NCI-H2029 (cell line): ENCODE measurements around the gene MRPL54.

Experiments
- DNase-seq: peaks from one replicate; lab custom pipeline; 2025; lab: John Stamatoyannopoulos, UW

Gene MRPL54

GRCh38 chr19:3769494-3769893, 7.0 kb downstream of the MRPL54 start:
- DNase-seq, result no peak

- DNase-seq, result no peak
Observed at GRCh38 chr19:3770136-3770999, 7.9 kb downstream of the MRPL54 start.

DNA sequence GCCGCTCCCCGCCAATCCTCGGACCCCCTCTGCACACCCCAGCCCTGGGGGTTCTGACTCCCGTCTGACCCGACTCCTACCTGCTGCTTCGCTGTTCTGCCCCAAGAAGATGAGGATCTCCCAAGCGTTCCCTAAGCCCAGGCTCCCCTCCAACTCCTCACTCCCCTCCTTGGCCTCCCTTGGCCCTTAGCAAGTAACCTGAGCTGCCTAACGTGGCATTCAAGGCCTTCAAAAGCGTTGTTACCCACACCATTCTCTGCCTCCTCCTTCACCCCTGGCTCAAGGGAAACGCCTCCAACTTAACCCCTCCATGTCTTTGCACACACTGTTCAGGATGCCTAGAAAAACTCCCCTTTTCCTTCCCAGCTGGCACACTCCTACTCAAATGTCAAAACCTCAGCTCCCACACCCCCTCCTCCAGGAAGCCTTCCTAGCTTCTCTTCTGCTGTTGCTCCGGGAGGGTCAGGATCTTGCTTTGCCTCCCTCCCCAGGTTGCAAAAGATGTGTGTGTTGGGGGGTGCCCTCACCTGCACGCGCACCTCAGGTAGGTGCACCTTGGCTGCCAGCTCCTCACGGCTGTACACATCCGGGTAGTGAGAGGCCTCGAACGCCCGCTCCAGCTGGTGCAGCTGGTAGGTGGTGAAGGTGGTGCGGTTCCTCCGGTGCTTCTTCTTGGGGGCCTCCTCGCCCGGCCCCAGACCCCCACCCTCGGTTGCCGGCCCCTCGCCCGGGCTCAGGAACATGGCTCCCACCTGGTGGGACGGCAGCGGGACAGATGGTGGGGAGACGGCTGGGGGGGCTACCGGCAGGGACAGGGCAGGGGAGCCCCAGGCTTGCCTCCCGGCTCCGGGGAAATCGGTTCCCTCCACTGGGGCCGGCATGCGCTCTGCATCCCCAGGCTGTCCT, 8.8 kb downstream of the MRPL54 start:
- DNase-seq, result no peak

DNA sequence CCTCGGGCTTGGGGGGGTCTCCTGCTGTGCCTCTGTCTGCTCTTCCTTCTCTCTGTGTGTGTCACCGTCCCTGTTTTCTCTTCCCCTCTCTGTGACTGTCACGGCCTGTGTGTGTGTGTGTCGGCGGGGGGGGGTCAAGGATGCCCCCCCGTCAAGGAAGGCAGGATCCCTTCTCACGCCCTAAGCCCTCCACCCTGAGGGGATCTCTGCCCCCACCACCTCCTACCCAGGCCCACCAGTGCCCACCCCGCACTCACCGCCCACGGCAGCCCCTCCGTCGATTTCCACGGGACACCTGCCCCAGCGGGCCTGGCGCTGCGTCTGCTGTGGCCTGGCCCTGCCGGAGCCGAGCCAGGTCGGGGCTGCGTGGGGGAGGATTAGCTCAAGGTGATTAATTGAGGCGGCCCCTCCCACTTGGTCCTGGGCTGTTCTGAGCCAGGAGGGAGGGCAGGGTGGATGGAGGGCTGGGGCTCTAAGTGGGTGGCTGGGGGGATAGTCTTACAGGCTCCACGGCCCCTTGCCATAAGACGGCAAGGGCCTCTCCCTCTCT, 9.5 kb downstream of the MRPL54 start, which contains the start of gene RAX2:
Gene RAX2 (minus strand): TSS at position 323 of the 550 bp plus-strand sequence. CDS start 486 bp downstream, outside the sequence.
- DNase-seq, result no peak

GRCh38 chr19:3773814-3774515, 11.5 kb downstream of the MRPL54 start:
- no peak for DNase-seq

GRCh38 chr19:3774621-3775373, 12.3 kb downstream of the MRPL54 start:
- DNase-seq, result no peak

GRCh38 chr19:3775374-3775711, 12.9 kb downstream of the MRPL54 start:
- no peak for DNase-seq

DNA sequence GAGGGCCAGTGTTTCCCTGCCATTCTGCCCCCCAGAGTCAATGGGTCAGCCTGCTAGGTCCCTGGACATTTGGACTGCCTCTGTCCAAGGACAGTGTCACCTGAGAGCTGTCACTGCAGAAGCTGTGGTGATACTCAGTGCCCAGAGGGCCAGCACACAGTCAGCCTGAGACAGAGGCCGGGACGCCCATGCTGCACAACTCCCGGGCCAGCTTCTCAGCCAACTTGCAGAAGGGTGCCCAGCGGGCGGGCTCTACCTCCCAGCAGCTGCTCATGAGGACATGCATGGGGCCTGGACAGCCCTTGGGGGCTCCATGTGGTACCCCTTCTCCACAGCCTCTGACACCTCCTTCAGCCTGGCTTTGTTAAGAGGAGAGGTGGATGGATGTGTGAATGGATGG, 13.3 kb downstream of the MRPL54 start:
- no peak for DNase-seq

GRCh38 chr19:3776479-3777040, 14.1 kb downstream of the MRPL54 start:
- DNase-seq, result no peak

DNA sequence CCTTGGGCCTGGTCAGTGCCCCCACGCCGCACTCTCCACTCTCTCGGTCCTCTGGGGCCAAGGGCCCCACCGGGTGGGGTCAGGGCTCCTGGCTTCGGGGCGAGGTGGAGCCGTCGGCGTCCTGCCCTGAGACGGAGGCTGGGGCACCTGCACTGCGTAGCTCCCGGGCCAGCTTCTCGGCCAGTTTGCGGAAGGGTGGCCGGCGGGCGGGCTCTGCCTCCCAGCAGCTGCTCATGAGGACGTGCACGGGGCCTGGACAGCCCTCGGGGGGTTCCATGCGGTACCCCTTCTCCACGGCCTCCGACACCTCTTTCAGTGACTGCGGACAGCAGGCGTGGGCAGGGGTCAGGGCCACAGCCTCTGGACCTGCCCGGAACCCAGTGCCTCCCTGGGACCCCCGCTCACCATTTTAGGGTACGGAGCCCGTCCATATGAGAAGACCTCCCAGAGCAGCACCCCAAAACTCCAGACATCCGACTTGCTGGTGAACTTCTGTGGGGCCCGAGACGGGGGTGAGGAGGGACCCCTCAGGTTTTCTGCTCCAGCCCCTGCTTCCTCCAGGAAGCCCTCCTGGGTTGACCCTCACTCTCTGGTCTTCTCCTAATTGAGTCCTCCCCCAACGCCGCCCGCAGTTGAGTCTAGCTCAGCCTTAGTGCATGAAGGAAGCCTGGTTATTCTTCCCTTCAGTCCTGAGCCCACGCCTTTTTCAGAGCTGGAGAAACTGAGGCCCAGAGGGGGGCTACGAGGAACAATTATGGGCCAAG, 15.8 kb downstream of the MRPL54 start:
- no peak for DNase-seq

DNA sequence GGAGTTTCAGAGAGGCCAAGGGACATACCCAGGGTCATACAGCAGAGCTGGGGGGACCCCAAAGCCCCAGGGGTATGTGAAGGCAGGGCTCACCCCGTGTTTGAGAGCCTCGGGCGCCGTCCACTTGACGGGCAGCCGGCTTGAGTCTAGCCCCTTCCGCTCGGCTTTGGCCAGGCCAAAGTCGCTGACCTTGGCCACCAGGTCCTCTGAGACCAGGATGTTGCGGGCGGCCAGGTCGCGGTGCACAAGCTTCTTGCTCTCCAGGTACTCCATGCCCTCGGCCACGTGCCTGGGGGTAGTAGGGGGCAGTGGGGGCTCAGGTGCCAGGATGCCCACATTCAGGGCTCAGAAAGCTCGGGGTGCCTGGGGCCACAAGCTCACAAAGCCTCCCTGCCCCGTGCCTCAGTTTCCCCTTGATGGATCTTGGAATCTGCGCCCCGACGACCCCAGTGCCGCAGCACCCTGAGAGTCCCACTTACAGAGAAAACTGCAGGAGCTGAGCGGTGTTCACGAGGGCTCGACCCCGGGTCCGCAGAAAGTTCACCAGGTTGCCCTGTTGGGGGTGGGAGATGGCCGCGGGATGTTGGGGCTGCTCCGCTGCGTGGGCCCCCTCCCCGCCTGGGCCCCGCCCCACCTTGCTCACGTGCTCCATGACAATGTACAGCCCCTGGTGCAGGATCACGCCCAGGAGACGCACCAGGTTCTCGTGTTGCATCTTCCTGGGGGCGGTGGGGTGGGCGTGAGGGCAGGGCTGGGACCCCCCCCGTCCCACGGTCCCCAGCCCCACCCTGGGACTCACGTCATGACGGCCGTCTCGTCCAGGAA, 16.6 kb downstream of the MRPL54 start:
- no peak for DNase-seq

- no peak for DNase-seq
Observed at GRCh38 chr19:3780786-3781304, 18.4 kb downstream of the MRPL54 start.

GRCh38 chr19:3781603-3782002, 19.1 kb downstream of the MRPL54 start:
- DNase-seq, result no peak

GRCh38 chr19:3782330-3782729, 19.8 kb downstream of the MRPL54 start:
- no peak for DNase-seq

DNA sequence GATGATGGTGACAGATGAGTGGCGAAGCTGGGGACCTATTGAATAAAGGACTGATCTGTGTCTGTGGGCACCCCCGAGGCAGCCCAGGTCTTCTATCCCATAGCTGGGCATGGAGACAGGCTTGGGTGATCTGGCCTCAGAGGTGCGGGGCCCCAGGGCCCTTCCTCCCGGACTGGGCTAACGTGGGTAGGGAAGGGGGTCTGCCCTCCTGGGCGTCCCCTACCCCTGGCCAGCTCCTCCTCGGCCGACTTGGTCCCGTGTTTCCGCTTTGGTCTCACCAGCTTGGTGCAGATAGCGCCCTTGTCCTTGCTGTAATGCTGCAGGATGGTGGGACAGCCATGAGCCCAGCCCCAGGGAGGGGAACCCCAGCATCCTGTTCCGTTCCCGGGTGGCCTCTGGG, 20.4 kb downstream of the MRPL54 start:
- DNase-seq, result no peak

DNA sequence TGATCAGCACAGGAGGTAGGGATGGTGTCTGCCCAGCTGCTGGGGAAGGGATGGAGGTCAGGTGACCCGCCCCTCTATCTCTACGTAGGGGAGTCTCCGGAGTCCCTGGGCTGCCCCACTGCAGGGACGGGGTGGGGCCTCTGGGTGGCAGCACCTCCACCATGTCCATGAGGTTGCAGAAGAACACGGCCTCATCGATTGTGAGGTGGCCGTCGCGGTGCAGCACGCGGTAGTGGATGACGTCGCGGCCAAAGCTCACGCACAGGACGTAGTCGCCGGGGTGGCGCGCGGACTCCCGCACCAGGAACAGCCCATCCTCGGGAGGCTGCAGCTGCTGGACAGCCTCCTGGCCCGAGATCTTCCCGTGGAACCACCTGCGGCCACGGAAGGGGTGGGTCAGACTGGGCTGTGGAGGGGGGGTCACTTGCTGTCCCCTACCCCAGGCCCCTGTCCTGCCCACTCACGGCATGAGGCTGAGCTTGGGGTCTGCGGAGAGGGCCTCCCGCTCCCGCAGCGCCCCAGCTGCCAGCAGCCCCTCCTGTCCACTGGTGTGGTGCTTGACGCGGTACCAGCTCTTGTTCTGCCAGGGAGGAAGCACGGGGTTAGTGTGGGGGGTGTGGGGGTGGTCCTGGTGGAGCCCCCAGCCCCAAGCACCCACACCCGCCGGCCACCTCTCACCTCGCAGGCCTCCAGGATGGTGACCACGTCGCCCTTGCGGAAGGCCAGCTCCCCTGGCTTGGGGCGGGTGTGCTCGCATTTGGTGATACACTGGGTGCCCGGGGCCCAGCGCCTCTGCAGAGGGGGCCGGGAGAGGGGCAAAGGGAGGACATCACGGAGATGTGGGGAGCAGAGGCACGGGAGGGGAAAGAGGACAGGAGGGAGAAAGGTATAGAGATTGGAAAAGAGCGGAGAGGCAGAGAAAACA, 21.4 kb downstream of the MRPL54 start:
- DNase-seq, result no peak

DNA sequence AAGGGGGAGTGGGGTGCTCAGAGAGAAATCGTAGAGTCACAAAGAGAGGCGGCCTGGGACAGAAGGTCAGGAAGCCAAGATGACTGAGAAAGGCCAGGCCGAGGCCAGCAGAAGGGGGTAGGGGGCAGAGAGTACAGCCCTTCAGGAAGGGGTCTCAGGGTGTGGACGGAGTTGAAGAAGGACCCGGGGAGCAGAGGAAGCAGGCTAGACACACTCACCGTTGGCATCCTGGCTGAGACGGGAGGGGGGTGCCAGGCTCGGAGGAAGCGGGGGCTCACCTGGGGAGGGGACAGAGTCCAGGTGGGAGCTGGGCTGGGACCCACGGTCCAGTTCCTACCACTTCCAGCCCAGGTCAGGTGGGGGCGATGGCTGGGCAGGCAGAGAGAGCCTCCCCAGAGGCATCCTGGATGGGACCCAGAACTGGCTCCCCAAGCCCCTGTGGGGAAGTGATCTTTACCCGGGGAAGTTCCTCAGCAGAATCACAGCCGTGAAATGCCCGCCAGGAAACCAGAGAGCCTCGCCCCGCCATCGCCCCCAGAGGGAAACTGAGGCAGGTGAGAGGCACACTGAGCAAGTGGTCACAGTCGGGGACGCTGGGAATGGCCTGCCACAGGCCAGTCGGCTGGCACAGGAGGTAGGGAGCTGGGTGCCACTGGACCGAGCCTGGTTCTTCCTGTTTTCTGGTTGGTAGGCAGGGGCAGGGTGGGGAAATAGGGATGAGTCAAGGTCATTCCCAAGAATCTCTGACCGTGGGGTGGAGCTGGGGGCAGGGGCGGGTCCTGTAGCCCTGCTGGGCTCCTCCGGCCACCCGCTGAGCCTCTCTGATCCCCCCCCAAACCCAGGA, 22.3 kb downstream of the MRPL54 start:
- no peak for DNase-seq
